ENCODE measurements around the gene CNTN1. TPM values are rescaled to one million over a fixed set of nuclear protein-coding genes. Genes with fewer than 3 reads are reported as not detected.

CNTN1 gene
- total and polyA plus RNA-seq, 2 of the 4 experiments (the other 2 are of a cell fraction), result 0.10 to 0.18 TPM

GRCh38 chr12:40963751-40964150 is 271.5 kb downstream of the CNTN1 start:
- ATAC-seq (ENCODE audit: low read depth) (no peak), DNase-seq (no peak)
- Histone ChIP-seq H2BK20ac (ENCODE audit: low read depth, low read length) (no peak overlapping the region), H4K8ac (ENCODE audit: low read depth in 2 of 2, low read length in 2 of 2) (no peak overlapping the region), H3K27me3 (ENCODE audit: control insufficient read depth, insufficient read depth, low read length) (no peaks in the 10 kb centered on the region), H3K9me1 (ENCODE audit: insufficient read depth, low read length) (no peaks in the 10 kb centered on the region), H4K91ac (ENCODE audit: insufficient read depth, low read depth, low read length) (no peak overlapping the region), H2AK9ac (replicated peaks; ENCODE audit: low read depth, low read length, poor library complexity) (no peak overlapping the region), H3K23ac (ENCODE audit: low read depth, low read length) (no peak overlapping the region), H3K4ac (ENCODE audit: low read depth, low read length) (no peak overlapping the region), H4K5ac (ENCODE audit: low read depth, low read length) (no peak overlapping the region), H3K4me1 (ENCODE audit: control insufficient read depth, insufficient read depth, low read length) (no peaks in the 10 kb centered on the region), H3K79me1 (ENCODE audit: low read depth in 1 of 2, low read length in 2 of 2) (no peaks in the 10 kb centered on the region), H3K14ac (replicated peaks; ENCODE audit: low read depth, low read length) (no peak overlapping the region), H3K18ac (ENCODE audit: low read depth, low read length) (no peak overlapping the region), H3K4me2 (ENCODE audit: low read depth, low read length) (no peak overlapping the region), H3K9ac (ENCODE audit: low read depth, low read length) (no peak overlapping the region), H3K36me3 (ENCODE audit: control insufficient read depth, insufficient read depth, low read length) (no peaks in the 10 kb centered on the region), H2AFZ (replicated peaks; ENCODE audit: low read length, poor library complexity) (no peak overlapping the region), H3K9me3 (ENCODE audit: control insufficient read depth, insufficient read depth, low read length) (no peaks in the 10 kb centered on the region), H3K27ac (ENCODE audit: insufficient read depth, low read length) (no peak overlapping the region), H4K20me1 (ENCODE audit: insufficient read depth, low read length) (no peaks in the 10 kb centered on the region), H3K4me3 (ENCODE audit: insufficient read depth, low read depth, low read length) (no peak overlapping the region), H2BK120ac (ENCODE audit: low read depth, low read length) (no peak overlapping the region), H2AK5ac (ENCODE audit: low read depth, low read length) (no peak overlapping the region), H3K56ac (ENCODE audit: extremely low read depth, insufficient read depth, low read length) (no peak overlapping the region), H2BK5ac (ENCODE audit: low read depth, low read length, poor library complexity, severe bottlenecking) (no peak overlapping the region), H2BK15ac (ENCODE audit: low read depth, low read length) (no peak overlapping the region)
- CTCF ChIA-PET, result no interaction called here
- dilution Hi-C loops (cut with HindIII; ENCODE audit: low sequenced_read_pairs, unreplicated experiment), result no loop called here
- no CpG with 5 or more reads among the region's 2 CpGs for WGBS, 2 experiments (ENCODE audit: extremely low coverage in 2 of 2, insufficient read length in 1 of 2)
- no peak for TF ChIP-seq USF2 (IDR thresholded peaks at IDR 0.05; ENCODE audit: low read depth, low read length)
- no peak for TF ChIP-seq ELK1 (IDR thresholded peaks at IDR 0.05; ENCODE audit: borderline replicate concordance, low read depth, low read length)
- in situ Hi-C loops (cut with MboI; ENCODE audit: low sequenced_read_pairs), result no loop called here
- no TSS peak for BruUV-seq (replicated peaks)
- intact Hi-C loops (cut with micrococcal nuclease), result no loop called here
- POLR2A ChIA-PET (ENCODE audit: unreplicated experiment), result no interaction called here

Measured in IMR-90 (cell line).